Choroid plexus epithelial cell (primary cell): Measurements from ENCODE around the gene TPO.
"Not testable (repeated sequence)": the region's sequence is repeated elsewhere in the genome, so short reads cannot be mapped to it uniquely, and the experiment has no call there.

Experiments used
- DNase-seq: peaks from one replicate; pipeline ENCODE4 v3.0.0-alpha.2; 2010; ENCODE audit warnings: low read depth
- H3K4me3 ChIP-seq: 2 replicates; pipeline ENCODE4 v1.5.1; 2011; ENCODE audit warnings: low read depth, mild to moderate bottlenecking, control low read depth, low read length, moderate library complexity
- CTCF ChIP-seq: conservative IDR thresholded peaks from 2 replicates; pipeline ENCODE4 v1.5.1; 2011; ENCODE audit warnings: low read depth, mild to moderate bottlenecking, control low read depth, inconsistent platforms, low read length, moderate library complexity

TPO gene

DNA sequence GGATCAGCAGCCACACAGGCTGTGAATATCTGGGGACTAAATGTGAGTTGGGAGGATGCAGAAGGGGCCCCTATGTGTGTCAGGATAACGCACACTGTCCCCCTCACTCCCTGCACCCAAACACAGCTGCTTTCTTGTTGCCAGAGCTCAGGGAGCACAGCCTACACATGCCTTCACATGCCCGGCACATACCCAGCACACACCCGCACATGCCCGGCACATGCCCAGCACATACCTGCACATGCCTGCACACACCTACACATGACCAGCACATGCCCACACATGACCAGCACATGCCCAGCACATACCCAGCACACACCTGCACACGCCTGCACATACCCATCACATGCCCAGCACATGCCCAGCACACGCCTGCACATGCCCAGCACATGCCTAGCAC is 75.6 kb downstream of the TPO start:
- DNase-seq = no peak
- no peak for TF ChIP-seq CTCF
- no peak overlapping the region for H3K4me3 ChIP-seq

GRCh38 chr2:1489486-1489885 is 76.2 kb downstream of the TPO start:
- no peak for TF ChIP-seq CTCF
- H3K4me3 ChIP-seq = no peak overlapping the region
- no peak for DNase-seq

GRCh38 chr2:1490381-1490780 is 77.1 kb downstream of the TPO start:
- H3K4me3 ChIP-seq, DNase-seq: not testable (repeated sequence)

DNA sequence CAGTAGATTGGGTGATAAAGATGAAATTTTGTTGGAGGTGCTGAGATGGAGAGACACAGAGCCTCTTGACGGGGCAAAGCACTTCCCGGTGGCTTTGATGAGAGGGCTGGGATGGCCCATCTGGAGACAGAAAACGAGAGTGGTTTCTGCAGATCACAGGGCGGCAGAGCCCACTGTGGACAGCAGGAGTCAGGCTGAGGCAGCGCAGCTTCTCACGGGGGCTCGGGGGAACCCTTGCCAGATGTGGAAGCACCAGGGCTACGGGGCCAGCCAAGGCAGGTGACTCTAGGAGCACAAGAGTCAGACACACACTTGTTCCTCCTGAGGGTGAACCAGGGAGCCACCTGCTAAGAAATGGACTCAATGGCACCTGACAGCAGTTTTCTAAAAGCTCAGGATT is 78.5 kb downstream of the TPO start:
- no peak for TF ChIP-seq CTCF
- H3K4me3 ChIP-seq = no peak overlapping the region

DNA sequence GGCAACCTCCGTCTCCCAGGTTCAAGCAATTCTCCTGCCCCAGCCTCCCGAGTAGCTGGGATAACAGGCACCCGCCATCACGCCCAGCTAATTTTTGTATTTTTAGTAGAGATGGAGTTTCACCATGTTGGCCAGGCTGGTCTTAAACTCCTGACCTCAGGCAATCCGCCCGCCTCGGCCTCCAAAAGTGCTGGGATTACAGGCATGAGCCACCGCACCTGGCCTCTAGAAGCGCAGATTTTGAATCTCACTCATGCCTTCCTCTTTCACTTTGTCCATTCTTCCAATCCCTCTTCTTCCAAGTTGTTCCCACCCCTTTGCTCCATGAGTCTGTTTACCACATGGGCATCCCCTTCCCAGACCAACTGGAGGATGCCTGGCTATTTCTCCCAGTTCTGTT is 79.0 kb downstream of the TPO start:
- not testable (repeated sequence) for DNase-seq, H3K4me3 ChIP-seq

More for the DNA sequence above, 78.5 kb downstream of the TPO start:
- no peak for DNase-seq

DNA sequence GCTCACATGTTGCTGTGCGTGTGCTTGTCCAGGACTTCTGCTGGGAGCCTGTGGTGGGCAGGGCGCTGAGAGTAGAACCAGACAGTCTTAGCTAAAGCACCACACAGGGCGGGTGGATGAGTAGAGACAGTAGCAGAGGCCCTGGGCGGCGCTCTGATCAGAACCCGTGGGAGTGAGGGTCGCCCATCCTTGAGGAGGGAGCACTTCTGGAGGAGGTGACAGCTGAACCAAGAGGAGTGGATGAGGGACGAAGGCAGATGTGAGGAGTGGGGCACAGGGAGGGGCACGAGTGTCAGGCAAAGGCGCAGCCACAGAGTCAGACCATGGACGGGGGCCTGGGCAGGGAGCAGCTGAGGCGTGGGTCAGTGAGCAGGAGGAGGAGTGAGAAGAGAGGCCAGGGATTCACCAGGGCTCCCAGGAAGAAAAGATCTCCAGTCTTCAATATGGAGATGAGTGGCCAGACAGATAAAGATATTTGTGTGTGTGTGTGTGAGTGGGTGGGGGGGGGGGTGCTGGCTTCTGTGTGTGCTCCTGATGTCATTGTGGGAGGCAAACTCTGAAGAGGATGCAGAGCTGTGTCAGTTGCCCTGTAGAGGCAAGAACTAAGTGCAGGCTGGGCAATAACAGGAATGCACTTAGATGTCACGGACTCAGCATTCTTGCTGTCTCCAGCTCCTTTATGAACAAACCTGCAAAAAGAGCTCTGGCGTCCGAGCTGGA is 79.6 kb downstream of the TPO start:
- no peak for DNase-seq
- no peak for TF ChIP-seq CTCF

DNA sequence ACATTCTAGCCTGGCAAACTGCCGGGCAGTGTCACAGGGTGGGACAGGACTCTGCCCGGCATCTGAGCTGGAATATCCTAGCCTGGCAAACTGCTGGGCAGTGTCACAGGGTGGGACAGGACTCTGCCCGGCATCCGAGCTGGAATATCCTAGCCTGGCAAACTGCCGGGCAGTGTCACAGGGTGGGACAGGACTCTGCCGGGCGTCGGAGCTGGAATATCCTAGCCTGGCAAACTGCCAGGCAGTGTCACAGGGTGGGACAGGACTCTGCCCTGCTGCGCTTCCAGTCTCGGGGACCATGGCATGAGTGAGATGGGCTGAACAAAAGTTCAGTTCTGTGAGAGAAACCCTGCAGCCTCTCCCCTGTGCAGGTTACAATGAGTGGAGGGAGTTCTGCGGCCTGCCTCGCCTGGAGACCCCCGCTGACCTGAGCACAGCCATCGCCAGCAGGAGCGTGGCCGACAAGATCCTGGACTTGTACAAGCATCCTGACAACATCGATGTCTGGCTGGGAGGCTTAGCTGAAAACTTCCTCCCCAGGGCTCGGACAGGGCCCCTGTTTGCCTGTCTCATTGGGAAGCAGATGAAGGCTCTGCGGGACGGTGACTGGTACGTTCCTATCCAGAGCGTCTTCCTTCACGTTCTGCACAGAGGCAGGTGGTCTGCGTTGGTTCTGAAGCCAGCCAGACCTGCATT is 80.3 kb downstream of the TPO start:
- H3K4me3 ChIP-seq = no peak overlapping the region
- TF ChIP-seq CTCF = no peak
- no peak for DNase-seq

More for the DNA sequence above, 79.6 kb downstream of the TPO start:
- H3K4me3 ChIP-seq = no peak overlapping the region

GRCh38 chr2:1494257-1494656 is 81.0 kb downstream of the TPO start:
- H3K4me3 ChIP-seq = no peak overlapping the region
- no peak for DNase-seq
- TF ChIP-seq CTCF = no peak
